GM19324 (cell line): ENCODE results near the gene TNIK.

Source experiments
- ATAC-seq: cut with Tn5 transposase; IDR thresholded peaks from one replicate; pipeline ENCODE4 v1.9.1; 2021; ENCODE audit warnings: mild to moderate bottlenecking, moderate library complexity; ENCODE audit not compliant: unreplicated experiment, low FRiP score

The TNIK gene

GRCh38 chr3:171028779-171029232 is 431.4 kb downstream of the TNIK start:
- ATAC-seq, result no peak

- ATAC-seq, result peak; percentile 84
Measured at GRCh38 chr3:171028025-171028778, 432.0 kb downstream of the TNIK start.

- ATAC-seq, result no peak
Measured at GRCh38 chr3:171026597-171027293, 433.5 kb downstream of the TNIK start, which contains the start of gene SLC2A2. SLC2A2 (minus strand) TSS chr3:171026720; CDS start chr3:171026670, 50 bp downstream.

- no peak for ATAC-seq
Measured at GRCh38 chr3:171023566-171023965, 436.6 kb downstream of the TNIK start.

GRCh38 chr3:171021377-171021776 is 438.8 kb downstream of the TNIK start:
- no peak for ATAC-seq

- ATAC-seq, result no peak
Measured at GRCh38 chr3:171018156-171018935, 441.9 kb downstream of the TNIK start.

- ATAC-seq, result no peak
Measured at GRCh38 chr3:171013822-171014748, 446.1 kb downstream of the TNIK start.

GRCh38 chr3:171011873-171012336 is 448.3 kb downstream of the TNIK start:
- ATAC-seq, result no peak
